WTC11 (cell line): ENCODE data around the gene COA5. TPM values are rescaled to one million over a fixed set of nuclear protein-coding genes. Genes with fewer than 3 reads are reported as not detected.

ENCODE experiments used
- ATAC-seq: fragments of 200-7000 bp; cut with Tn5 transposase; 2 replicates; pipeline ENCODE4 v1.10.0; 2021; ENCODE audit warnings: mild to moderate bottlenecking, moderate library complexity
- CTCF ChIA-PET: fragments of 300-600 bp; sonication (Branson Sonifier 250); formaldehyde crosslinking; loops from one replicate; lab custom pipeline; 2021; ENCODE audit warnings: antibody characterized with exemption; lab: Charles Lee
- POLR2A ChIA-PET: fragments of 350-600 bp; sonication (Branson Sonifier 250); formaldehyde crosslinking; loops from one replicate; lab custom pipeline; 2021; ENCODE audit warnings: antibody characterized with exemption; lab: Charles Lee
- DNase-seq: peaks from one replicate; pipeline ENCODE4 v3.0.0; 2021; ENCODE audit warnings: low spot score
- H3K27ac Mint-ChIP-seq: 2 replicates; pipeline ENCODE4 v1.8.0; 2021; ENCODE audit warnings: mixed read lengths
- H3K27me3 Mint-ChIP-seq: 2 replicates; pipeline ENCODE4 v1.8.0; 2021; ENCODE audit warnings: low read depth, mild to moderate bottlenecking, moderate library complexity, mixed read lengths
- H3K36me3 Mint-ChIP-seq: 2 replicates; pipeline ENCODE4 v1.8.0; 2021; ENCODE audit warnings: mixed read lengths
- H3K4me1 Mint-ChIP-seq: 2 replicates; pipeline ENCODE4 v1.8.0; 2022; ENCODE audit warnings: mixed read lengths
- H3K4me3 Mint-ChIP-seq: 2 replicates; pipeline ENCODE4 v1.8.0; 2021; ENCODE audit warnings: mild to moderate bottlenecking, moderate library complexity, mixed read lengths
- H3K9me3 Mint-ChIP-seq: 2 replicates; pipeline ENCODE4 v1.8.0; 2021; ENCODE audit warnings: mixed read lengths
- ATF1 ChIP-seq: sonication (generic); formaldehyde crosslinking; IDR thresholded peaks from 2 replicates; pipeline ENCODE4 v1.8.1; 2023; ENCODE audit warnings: mild to moderate bottlenecking, moderate library complexity, missing genetic modification reagents
- ATF3 ChIP-seq: sonication (generic); formaldehyde crosslinking; conservative IDR thresholded peaks from 2 replicates; pipeline ENCODE4 v1.8.1; 2022; ENCODE audit warnings: mild to moderate bottlenecking, missing genetic modification reagents
- CTCF ChIP-seq: fragments of 200-600 bp; IDR thresholded peaks from 2 replicates; pipeline ENCODE4 v1.8.0; 2022; ENCODE audit warnings: antibody characterized with exemption
- EMX1 ChIP-seq: fragments of 250-450 bp; sonication (Bioruptor Pico); IDR thresholded peaks from 2 replicates; pipeline ENCODE4 v1.8.0; 2021; ENCODE audit warnings: mild to moderate bottlenecking
- ESRRA ChIP-seq: sonication (generic); formaldehyde crosslinking; IDR thresholded peaks from 2 replicates; pipeline ENCODE4 v1.8.1; 2022; ENCODE audit warnings: mild to moderate bottlenecking, missing genetic modification reagents, borderline replicate concordance
- FOXK1 ChIP-seq: sonication (generic); formaldehyde crosslinking; IDR thresholded peaks from 2 replicates; pipeline ENCODE4 v1.8.0; 2022; ENCODE audit warnings: mild to moderate bottlenecking, moderate library complexity, missing genetic modification reagents
- GABPB1 ChIP-seq: sonication (generic); formaldehyde crosslinking; IDR thresholded peaks from 2 replicates; pipeline ENCODE4 v1.8.1; 2023; ENCODE audit warnings: mild to moderate bottlenecking, missing genetic modification reagents
- GRHL2 ChIP-seq: fragments of 250-450 bp; sonication (Bioruptor Pico); IDR thresholded peaks from 2 replicates; pipeline ENCODE4 v1.8.0; 2022; ENCODE audit warnings: mild to moderate bottlenecking, moderate library complexity; ENCODE audit not compliant: insufficient replicate concordance, severe bottlenecking
- GTF2I ChIP-seq: fragments of 250-450 bp; sonication (Bioruptor Pico); conservative IDR thresholded peaks from 2 replicates; pipeline ENCODE4 v1.4.0; 2021; ENCODE audit warnings: mild to moderate bottlenecking
- IRF2 ChIP-seq: sonication (generic); formaldehyde crosslinking; IDR thresholded peaks from 2 replicates; pipeline ENCODE4 v1.8.0; 2022; ENCODE audit warnings: low read depth, missing genetic modification reagents, borderline replicate concordance
- MLX ChIP-seq: sonication (generic); formaldehyde crosslinking; IDR thresholded peaks from 2 replicates; pipeline ENCODE4 v1.8.1; 2023; ENCODE audit warnings: mild to moderate bottlenecking, missing genetic modification reagents, moderate library complexity
- NFYB ChIP-seq: sonication (generic); formaldehyde crosslinking; conservative IDR thresholded peaks from 2 replicates; pipeline ENCODE4 v1.8.0; 2022; ENCODE audit warnings: low read depth, missing genetic modification reagents
- NR2C2 ChIP-seq: sonication (generic); formaldehyde crosslinking; IDR thresholded peaks from 2 replicates; pipeline ENCODE4 v1.8.0; 2022; ENCODE audit warnings: mild to moderate bottlenecking, missing genetic modification reagents
- NR3C1 ChIP-seq: sonication (generic); formaldehyde crosslinking; conservative IDR thresholded peaks from 2 replicates; pipeline ENCODE4 v1.8.1; 2023; ENCODE audit warnings: low read depth, mild to moderate bottlenecking, missing genetic modification reagents
- SMAD3 ChIP-seq: sonication (generic); formaldehyde crosslinking; IDR thresholded peaks from 2 replicates; pipeline ENCODE4 v1.8.0; 2022; ENCODE audit warnings: missing genetic modification reagents, mild to moderate bottlenecking, borderline replicate concordance
- SP1 ChIP-seq: sonication (generic); formaldehyde crosslinking; conservative IDR thresholded peaks from 2 replicates; pipeline ENCODE4 v1.8.1; 2022; ENCODE audit warnings: missing genetic modification reagents
- TEAD4 ChIP-seq: sonication (generic); formaldehyde crosslinking; IDR thresholded peaks from 2 replicates; pipeline ENCODE4 v1.8.0; 2022; ENCODE audit warnings: mild to moderate bottlenecking, missing genetic modification reagents
- ZNF425 ChIP-seq: fragments of 250-450 bp; sonication (Bioruptor Pico); conservative IDR thresholded peaks from 2 replicates; pipeline ENCODE4 v1.9.0; 2021; ENCODE audit warnings: mild to moderate bottlenecking
- ZSCAN18 ChIP-seq: fragments of 250-450 bp; sonication (Bioruptor Pico); IDR thresholded peaks from 2 replicates; pipeline ENCODE4 v2.1.2; 2022; ENCODE audit warnings: mild to moderate bottlenecking, moderate library complexity
- total RNA-seq: library from RNA; stranded (reverse); gene quantifications from 3 replicates; pipeline ENCODE4 v1.2.3, GENCODE V29; 2021

COA5 gene
- total RNA-seq, 1 experiment from 2014 or later = 29.3 TPM

- POLR2A ChIA-PET = interaction anchor here (0.6 kb wide), 1 partner anchor 321 kb away, joined by 3 read pairs; no protein-coding TSS in a partner anchor
- H3K27ac Mint-ChIP-seq = no peak overlapping the region
These were observed 41.1 kb upstream of the COA5 start for GRCh38 chr2:98649135-98649991.

GRCh38 chr2:98648451-98648850 lies 40.1 kb upstream of the COA5 start:
- ATAC-seq = no peak
- no peak for TF ChIP-seq ATF3 (CRISPR knock-in tag)
- no peak for TF ChIP-seq FOXK1
- no peak for TF ChIP-seq GTF2I (CRISPR knock-in tag)
- no peak for TF ChIP-seq ATF1
- TF ChIP-seq ZNF425 (CRISPR knock-in tag) = no peak
- no peak for TF ChIP-seq NR3C1 (CRISPR knock-in tag)
- no peak for TF ChIP-seq NR2C2
- TF ChIP-seq EMX1 (CRISPR knock-in tag) = no peak
- no peak for TF ChIP-seq MLX (CRISPR knock-in tag)
- no peak for TF ChIP-seq GRHL2 (CRISPR knock-in tag)
- POLR2A ChIA-PET = no interaction called here
- no peak overlapping the region for H3K27ac Mint-ChIP-seq
- H3K4me1 Mint-ChIP-seq = peaks cover 17% of the 10 kb centered on the region
- no peak for DNase-seq
- CTCF ChIA-PET = interaction anchor here (1.6 to 1.9 kb wide), 4 partner anchors 83 to 418 kb away, joined by 5 to 31 read pairs (median 23); partner anchors contain the start of gene MGAT4A
- H3K4me3 Mint-ChIP-seq = no peak overlapping the region
- no peaks in the 10 kb centered on the region for H3K36me3 Mint-ChIP-seq
- H3K9me3 Mint-ChIP-seq = no peaks in the 10 kb centered on the region
- H3K27me3 Mint-ChIP-seq = no peaks in the 10 kb centered on the region

More at GRCh38 chr2:98649135-98649991, 41.1 kb upstream of the COA5 start:
- no peaks in the 10 kb centered on the region for H3K9me3 Mint-ChIP-seq
- TF ChIP-seq IRF2 (CRISPR knock-in tag) (no peak), TEAD4 (CRISPR knock-in tag) (no peak), SP1 (CRISPR knock-in tag) (no peak), SMAD3 (CRISPR knock-in tag) (no peak), NFYB (CRISPR knock-in tag) (no peak), CTCF (peak; percentile 97), ESRRA (CRISPR knock-in tag) (no peak), ZSCAN18 (CRISPR knock-in tag) (no peak), GABPB1 (CRISPR knock-in tag) (no peak)
- no peaks in the 10 kb centered on the region for H3K27me3 Mint-ChIP-seq
- H3K36me3 Mint-ChIP-seq = no peaks in the 10 kb centered on the region
- peaks cover 8% of the 10 kb centered on the region for H3K4me1 Mint-ChIP-seq
- CTCF ChIA-PET = interaction anchor here (0.6 to 1.9 kb wide), 66 partner anchors 8 to 530 kb away, joined by 3 to 61 read pairs (median 4); partner anchors contain the start of genes C2orf15, CRACDL and MGAT4A
- H3K4me3 Mint-ChIP-seq = no peak overlapping the region
- DNase-seq (peak; percentile 85), ATAC-seq (peak; percentile 96)
